Fibroblast of pulmonary artery (primary cell): ENCODE data around the gene FMO1.
A peak's percentile ranks its signal among the peaks of the same experiment; 100 is the strongest.
"Not testable (repeated sequence)": the region's sequence is repeated elsewhere in the genome, so short reads cannot be mapped to it uniquely, and the experiment has no call there.

ENCODE experiments used
- DNase-seq: peaks from one replicate; pipeline ENCODE4 v3.0.0-alpha.2; 2010; ENCODE audit warnings: low read depth
- H3K4me3 ChIP-seq: replicated peaks from 2 replicates; pipeline ENCODE4 v1.5.1; 2011; ENCODE audit warnings: low read depth, mild to moderate bottlenecking, control low read depth, low read length, moderate library complexity
- TF ChIP-seq, protein P1 (sequence below): IDR thresholded peaks from 2 replicates; pipeline ENCODE4 v1.5.1; 2011; ENCODE audit warnings: mild to moderate bottlenecking, control low read depth, low read length, inconsistent platforms; ENCODE audit errors: missing control alignments

Gene FMO1

DNA sequence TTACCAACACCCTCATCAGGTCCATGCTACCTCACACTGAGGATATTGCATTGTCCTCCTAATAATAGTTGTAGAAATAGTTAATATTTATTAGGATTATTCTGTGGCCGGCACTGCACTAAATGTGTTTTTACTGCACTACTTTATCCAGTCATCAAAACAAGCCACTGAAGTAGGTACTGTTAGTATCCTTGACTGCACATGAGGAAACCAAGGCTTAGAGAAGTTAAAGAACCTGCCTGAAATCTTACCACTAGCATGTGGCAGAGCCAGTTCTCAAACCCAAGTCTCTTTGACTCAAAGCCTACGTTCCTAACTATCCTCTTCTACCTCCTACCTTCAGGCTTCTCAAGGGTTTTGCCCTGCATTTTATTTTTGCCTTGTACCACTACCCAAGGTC is 30.9 kb downstream of the FMO1 start:
- TF ChIP-seq, protein P1, sequence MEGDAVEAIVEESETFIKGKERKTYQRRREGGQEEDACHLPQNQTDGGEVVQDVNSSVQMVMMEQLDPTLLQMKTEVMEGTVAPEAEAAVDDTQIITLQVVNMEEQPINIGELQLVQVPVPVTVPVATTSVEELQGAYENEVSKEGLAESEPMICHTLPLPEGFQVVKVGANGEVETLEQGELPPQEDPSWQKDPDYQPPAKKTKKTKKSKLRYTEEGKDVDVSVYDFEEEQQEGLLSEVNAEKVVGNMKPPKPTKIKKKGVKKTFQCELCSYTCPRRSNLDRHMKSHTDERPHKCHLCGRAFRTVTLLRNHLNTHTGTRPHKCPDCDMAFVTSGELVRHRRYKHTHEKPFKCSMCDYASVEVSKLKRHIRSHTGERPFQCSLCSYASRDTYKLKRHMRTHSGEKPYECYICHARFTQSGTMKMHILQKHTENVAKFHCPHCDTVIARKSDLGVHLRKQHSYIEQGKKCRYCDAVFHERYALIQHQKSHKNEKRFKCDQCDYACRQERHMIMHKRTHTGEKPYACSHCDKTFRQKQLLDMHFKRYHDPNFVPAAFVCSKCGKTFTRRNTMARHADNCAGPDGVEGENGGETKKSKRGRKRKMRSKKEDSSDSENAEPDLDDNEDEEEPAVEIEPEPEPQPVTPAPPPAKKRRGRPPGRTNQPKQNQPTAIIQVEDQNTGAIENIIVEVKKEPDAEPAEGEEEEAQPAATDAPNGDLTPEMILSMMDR = no peak
- DNase-seq = no peak
- no peak overlapping the region for H3K4me3 ChIP-seq

DNA sequence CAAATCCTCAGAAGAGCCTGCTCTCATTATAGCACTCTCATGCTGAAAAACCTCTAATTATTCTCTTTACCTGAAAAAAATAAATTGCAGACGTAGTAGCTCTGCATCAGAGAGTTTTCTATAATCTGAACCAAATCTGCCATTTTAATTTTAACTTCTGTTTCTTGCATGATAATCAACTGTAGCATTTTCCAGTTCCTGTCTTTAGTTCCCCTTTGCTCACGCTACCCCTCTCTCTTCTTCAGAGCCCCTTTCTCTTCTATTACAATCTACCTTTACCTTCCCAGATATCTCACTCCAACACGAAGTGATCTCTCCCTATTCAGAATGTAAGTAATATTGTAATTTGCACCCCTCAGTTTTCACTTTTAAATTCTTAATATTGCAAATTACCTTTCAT is 31.4 kb downstream of the FMO1 start:
- TF ChIP-seq, protein P1 = no peak
- DNase-seq = no peak
- H3K4me3 ChIP-seq = no peak overlapping the region

DNA sequence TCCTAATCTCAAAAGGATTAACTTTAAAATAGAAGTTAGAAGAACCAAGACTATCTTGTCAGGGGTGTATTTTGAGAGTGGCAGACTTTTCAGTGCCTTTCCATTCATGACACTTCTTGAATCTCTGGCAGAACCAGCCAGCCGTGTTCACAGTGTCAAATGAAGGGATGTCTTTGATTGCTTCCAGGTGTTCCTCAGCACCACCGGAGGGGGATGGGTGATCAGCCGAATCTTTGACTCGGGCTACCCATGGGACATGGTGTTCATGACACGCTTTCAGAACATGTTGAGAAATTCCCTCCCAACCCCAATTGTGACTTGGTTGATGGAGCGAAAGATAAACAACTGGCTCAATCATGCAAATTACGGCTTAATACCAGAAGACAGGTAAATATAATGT is 32.3 kb downstream of the FMO1 start:
- DNase-seq = no peak
- TF ChIP-seq, protein P1 = no peak
- H3K4me3 ChIP-seq = no peak overlapping the region

DNA sequence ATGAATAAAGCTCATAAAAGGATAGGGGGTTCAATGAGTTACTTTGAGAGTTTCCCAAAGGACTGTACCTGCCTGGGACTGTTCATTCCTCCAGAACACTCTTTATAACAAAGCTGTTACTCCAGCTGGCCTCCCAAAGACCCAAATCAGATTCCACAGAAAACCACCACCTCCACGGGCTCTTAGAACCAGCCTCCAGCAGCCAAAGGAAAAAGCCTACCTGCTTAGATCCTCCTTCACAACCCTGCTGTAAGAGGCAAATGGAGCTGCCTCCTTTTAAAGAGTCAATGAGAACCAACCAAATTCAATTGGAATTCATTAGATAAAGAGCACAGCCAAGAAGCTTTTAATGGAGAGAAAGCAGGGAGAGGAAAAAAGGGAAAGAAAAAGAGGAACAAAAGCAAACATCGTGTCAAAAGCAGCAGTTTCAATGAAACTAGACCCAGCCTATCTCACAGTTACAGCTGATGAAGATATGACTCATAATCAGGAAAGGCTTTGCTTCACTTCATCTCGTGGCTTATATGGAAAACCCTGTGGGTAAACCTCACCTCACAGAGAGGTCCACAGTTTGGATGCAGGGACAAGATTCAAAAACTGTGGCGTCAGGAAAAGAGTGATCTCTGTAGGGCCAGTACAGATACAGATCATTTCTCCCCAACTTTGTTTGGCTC is 37.9 kb downstream of the FMO1 start:
- DNase-seq = peak; percentile 13
- TF ChIP-seq, protein P1 = no peak
- H3K4me3 ChIP-seq = no peak overlapping the region

DNA sequence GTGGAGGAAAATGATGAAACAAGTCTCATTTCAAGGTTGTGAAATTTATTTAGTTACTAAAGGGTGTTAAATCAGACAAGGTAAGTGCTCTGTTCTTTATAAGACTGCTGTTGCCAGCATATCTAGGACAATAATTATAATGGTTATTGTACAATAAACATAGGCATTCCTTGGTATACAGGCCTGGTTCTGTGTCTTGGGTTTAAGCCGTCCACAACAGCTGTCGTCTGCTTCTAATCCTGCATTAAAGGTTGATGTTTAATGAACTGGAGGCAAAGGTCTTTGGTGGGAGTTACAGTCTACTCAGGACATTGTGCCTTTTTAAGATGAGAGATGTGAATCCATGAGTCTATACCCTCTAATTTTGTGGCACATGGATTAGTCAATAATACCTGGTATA is 42.3 kb downstream of the FMO1 start:
- TF ChIP-seq, protein P1 = no peak
- DNase-seq = no peak
- no peak overlapping the region for H3K4me3 ChIP-seq

DNA sequence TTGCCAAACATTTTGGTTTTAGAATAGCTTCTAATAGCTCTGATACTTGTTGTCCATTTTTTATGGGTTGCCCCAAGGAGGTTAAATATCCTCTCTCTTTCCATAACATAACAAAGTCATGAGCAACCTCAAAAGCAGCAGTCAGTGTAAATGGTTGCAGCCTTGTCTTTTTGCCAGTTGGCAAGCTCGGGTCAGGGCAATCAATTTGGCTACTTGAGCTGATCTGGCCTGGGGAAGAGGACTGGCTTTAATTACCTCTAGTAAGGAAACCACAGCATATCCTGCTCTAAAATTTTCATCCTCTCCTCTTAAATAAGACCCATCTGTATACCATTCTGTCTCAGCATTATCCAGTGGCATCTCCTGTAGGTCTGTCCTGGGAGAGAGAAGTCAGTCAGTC is 44.5 kb downstream of the FMO1 start:
- no peak overlapping the region for H3K4me3 ChIP-seq
- TF ChIP-seq, protein P1 = no peak
- DNase-seq = no peak

DNA sequence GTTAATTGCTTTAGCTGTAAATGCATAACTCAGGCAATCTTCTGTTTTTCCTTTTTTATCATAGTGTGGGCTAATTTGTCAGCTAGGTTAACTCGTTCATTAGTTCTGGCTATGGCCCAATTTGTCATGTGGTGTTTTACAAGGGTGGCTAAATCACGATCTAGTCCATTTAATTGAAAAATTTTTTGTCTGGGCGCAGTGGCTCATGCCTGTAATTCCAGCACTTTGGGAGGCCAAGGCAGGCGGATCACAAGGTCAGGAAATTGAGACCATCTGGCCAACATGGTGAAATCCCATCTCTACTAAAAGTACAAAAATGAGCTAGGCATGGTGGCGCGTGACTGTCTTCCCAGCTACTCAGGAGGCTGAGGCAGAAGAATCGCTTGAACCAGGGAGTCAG is 47.1 kb downstream of the FMO1 start:
- H3K4me3 ChIP-seq, DNase-seq: not testable (repeated sequence)
